GM12878 (cell line): ENCODE results near the gene PLXNC1. TPM values are rescaled to one million over a fixed set of nuclear protein-coding genes. Genes with fewer than 3 reads are reported as not detected.
A peak's percentile ranks its signal among the peaks of the same experiment; 100 is the strongest.

Experiments
- CREB1 ChIP-seq: IDR thresholded peaks from 2 replicates; pipeline ENCODE4 v1.6.1; 2012; ENCODE audit warnings: low read depth, mild to moderate bottlenecking, inconsistent platforms
- EZH2 ChIP-seq: IDR thresholded peaks from 2 replicates; pipeline ENCODE4 v1.6.1; 2012; ENCODE audit warnings: low read depth, mild to moderate bottlenecking, control low read depth, inconsistent platforms, low read length, borderline replicate concordance; ENCODE audit not compliant: control insufficient read depth
- FOS ChIP-seq: IDR thresholded peaks from 3 replicates; pipeline ENCODE4 v1.6.1; 2011; ENCODE audit warnings: borderline replicate concordance; ENCODE audit not compliant: insufficient read length; ENCODE audit errors: extremely low read depth
- GATAD2B ChIP-seq: fragments of 450-650 bp; conservative IDR thresholded peaks from 2 replicates; pipeline ENCODE4 v1.6.1; 2017; ENCODE audit warnings: low read depth, mild to moderate bottlenecking, moderate library complexity
- JUND ChIP-seq: IDR thresholded peaks from 2 replicates; pipeline ENCODE4 v1.6.1; 2012; ENCODE audit warnings: low read depth, mild to moderate bottlenecking, low read length, improper control_type of control experiment, moderate library complexity
- MEF2A ChIP-seq: IDR thresholded peaks from 2 replicates; pipeline ENCODE4 v1.6.1; 2011; ENCODE audit warnings: low read depth, mild to moderate bottlenecking, low read length, moderate library complexity; ENCODE audit not compliant: insufficient read depth
- NRF1 ChIP-seq: conservative IDR thresholded peaks from 2 replicates; pipeline ENCODE4 v1.6.1; 2011; ENCODE audit warnings: mild to moderate bottlenecking, low read depth, low read length, improper control_type of control experiment
- PAX8 ChIP-seq: fragments of 450-650 bp; IDR thresholded peaks from 2 replicates; pipeline ENCODE4 v1.6.1; 2017; ENCODE audit warnings: mild to moderate bottlenecking, moderate library complexity
- PML ChIP-seq: IDR thresholded peaks from 2 replicates; pipeline ENCODE4 v1.6.1; 2012; ENCODE audit warnings: low read length, inconsistent platforms
- RUNX3 ChIP-seq: IDR thresholded peaks from 2 replicates; pipeline ENCODE4 v1.6.1; 2012; ENCODE audit warnings: low read length, inconsistent platforms
- SMAD1 ChIP-seq: fragments of 450-650 bp; IDR thresholded peaks from 2 replicates; pipeline ENCODE4 v1.6.1; 2018; ENCODE audit warnings: mild to moderate bottlenecking, low read depth; ENCODE audit not compliant: partially characterized antibody
- SUZ12 ChIP-seq: fragments of 200-600 bp; sonication (generic); IDR thresholded peaks from one replicate; pipeline ENCODE4 v1.6.1; 2018; ENCODE audit warnings: antibody characterized with exemption, mild to moderate bottlenecking; ENCODE audit not compliant: unreplicated experiment
- ZNF24 ChIP-seq: fragments of 450-650 bp; IDR thresholded peaks from 2 replicates; pipeline ENCODE4 v1.6.1; 2017; ENCODE audit warnings: antibody characterized with exemption, mild to moderate bottlenecking
- ZNF384 ChIP-seq: IDR thresholded peaks from 2 replicates; pipeline ENCODE4 v1.6.1; 2012; ENCODE audit warnings: low read depth, mild to moderate bottlenecking, low read length, improper control_type of control experiment, borderline replicate concordance
- ZNF622 ChIP-seq: fragments of 450-650 bp; IDR thresholded peaks from 2 replicates; pipeline ENCODE4 v1.6.1; 2017; ENCODE audit warnings: mild to moderate bottlenecking, inconsistent platforms
- ZSCAN29 ChIP-seq: fragments of 450-650 bp; IDR thresholded peaks from 2 replicates; pipeline ENCODE4 v1.6.1; 2017; ENCODE audit warnings: mild to moderate bottlenecking, moderate library complexity
- polyA plus RNA-seq, 11 experiments: library from polyadenylated mRNA; depleted of rRNA in 4 of 11; unstranded in 6 of 11; stranded (reverse) in 5 of 11; fragments of >200 nt; fragmentation: Nextera tagmentation in 4 of 11; fragmentation: Illumina TruSeq in 1 of 11; extraction: Ambion mirVana in 4 of 11; extraction: Trizol in 1 of 11; gene quantifications; 1 replicate in 1 of 11; 2 replicates in 10 of 11; pipeline versions ENCODE4 v1.2.1 to v1.2.3, GENCODE V29; 2011 to 2016; ENCODE audit warnings: inconsistent platforms in 2 of 11, missing spikeins in 2 of 11, low read depth in 1 of 11
- total RNA-seq, 4 experiments: library from RNA; depleted of rRNA in 3 of 4; stranded (reverse); fragments of >200 nt in 3 of 4; fragmentation: Illumina TruSeq in 1 of 4; extraction: Trizol in 1 of 4; gene quantifications; 2 replicates each; pipeline versions ENCODE4 v1.2.1 to v1.2.3, GENCODE V29; 2013 to 2021
- TF ChIP-seq, protein P1 (sequence below): fragments of 450-650 bp; IDR thresholded peaks from 2 replicates; pipeline ENCODE4 v1.6.1; 2017; ENCODE audit warnings: low read depth, mild to moderate bottlenecking, moderate library complexity
- TF ChIP-seq, protein P2 (sequence below): fragments of 450-650 bp; IDR thresholded peaks from 2 replicates; pipeline ENCODE4 v1.6.1; 2017; ENCODE audit warnings: borderline replicate concordance
- TF ChIP-seq, protein P3 (sequence below): IDR thresholded peaks from 2 replicates; pipeline ENCODE4 v1.6.1; 2012; ENCODE audit warnings: low read depth, low read length, improper control_type of control experiment
- TF ChIP-seq, protein P4 (sequence below): fragments of 450-650 bp; IDR thresholded peaks from 2 replicates; pipeline ENCODE4 v1.6.1; 2016; ENCODE audit warnings: mild to moderate bottlenecking
- TF ChIP-seq, protein P5 (sequence below): fragments of 150-350 bp; IDR thresholded peaks from 2 replicates; pipeline ENCODE4 v1.6.1; 2016; ENCODE audit warnings: low read depth, low read length

The PLXNC1 gene
- total and polyA plus RNA-seq, 10 of the 15 experiments (the other 5 are each of a cell fraction or from before 2014, with no cell fraction given), result 5.2 to 41.2 (median 24.6) TPM

DNA sequence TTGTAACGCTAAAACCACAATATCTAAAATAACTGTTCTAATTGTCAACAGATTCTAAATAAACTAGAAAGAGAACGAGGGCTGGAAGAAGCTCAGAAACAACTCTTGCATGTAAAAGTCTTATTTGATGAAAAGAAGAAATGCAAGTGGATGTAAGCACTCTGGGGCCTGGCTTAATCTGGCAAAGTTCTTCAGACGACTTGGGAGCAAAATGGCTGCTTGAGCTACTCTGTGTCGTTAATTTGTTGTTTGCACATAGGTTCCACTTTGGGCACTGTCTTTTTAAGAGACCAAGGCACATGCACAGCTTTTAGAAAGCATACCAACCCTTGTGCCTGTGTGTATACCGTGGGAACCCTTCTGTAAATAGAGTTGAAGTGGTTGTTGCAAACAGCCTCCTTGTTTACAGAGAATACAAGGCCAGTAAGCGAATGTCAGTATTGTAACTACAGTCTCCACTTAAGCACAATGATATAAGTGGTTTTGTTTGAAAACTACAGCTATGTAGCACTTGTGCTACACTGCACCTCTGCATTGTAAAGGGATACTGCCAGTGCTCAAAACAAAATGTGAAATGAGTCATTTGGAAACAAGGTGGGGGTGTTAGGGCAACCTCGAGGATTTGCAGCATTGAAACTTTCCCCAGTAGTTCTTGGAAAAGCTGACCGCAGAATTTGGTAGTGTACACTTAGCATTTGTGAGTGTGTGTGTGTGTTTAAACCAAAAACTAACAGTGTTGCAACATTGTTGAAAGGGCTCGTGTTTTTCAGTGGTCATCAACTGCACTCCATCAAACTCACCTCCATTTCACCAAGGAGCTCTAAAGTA lies 157.0 kb downstream of the PLXNC1 start (continued):
- TF ChIP-seq JUND (peak; percentile 83), GATAD2B (peak; percentile 50; the same call in 1 of the 2 replicates), CREB1 (peak; percentile 24; the same call in 1 of the 2 replicates), MEF2A (no peak), NRF1 (no peak), ZSCAN29 (no peak), PAX8 (no peak), SMAD1 (no peak), ZNF622 (no peak), PML (no peak; the same call in 1 of the 2 replicates), EZH2 (no peak), RUNX3 (peak; percentile 99), ZNF384 (no peak), SUZ12 (no peak), FOS (no peak), ZNF24 (0 out of 2 replicates have a peak, but pooled peaks have one; percentile 37)
- TF ChIP-seq, protein P1, sequence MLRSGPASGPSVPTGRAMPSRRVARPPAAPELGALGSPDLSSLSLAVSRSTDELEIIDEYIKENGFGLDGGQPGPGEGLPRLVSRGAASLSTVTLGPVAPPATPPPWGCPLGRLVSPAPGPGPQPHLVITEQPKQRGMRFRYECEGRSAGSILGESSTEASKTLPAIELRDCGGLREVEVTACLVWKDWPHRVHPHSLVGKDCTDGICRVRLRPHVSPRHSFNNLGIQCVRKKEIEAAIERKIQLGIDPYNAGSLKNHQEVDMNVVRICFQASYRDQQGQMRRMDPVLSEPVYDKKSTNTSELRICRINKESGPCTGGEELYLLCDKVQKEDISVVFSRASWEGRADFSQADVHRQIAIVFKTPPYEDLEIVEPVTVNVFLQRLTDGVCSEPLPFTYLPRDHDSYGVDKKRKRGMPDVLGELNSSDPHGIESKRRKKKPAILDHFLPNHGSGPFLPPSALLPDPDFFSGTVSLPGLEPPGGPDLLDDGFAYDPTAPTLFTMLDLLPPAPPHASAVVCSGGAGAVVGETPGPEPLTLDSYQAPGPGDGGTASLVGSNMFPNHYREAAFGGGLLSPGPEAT, result peak; percentile 92
- TF ChIP-seq, protein P2, sequence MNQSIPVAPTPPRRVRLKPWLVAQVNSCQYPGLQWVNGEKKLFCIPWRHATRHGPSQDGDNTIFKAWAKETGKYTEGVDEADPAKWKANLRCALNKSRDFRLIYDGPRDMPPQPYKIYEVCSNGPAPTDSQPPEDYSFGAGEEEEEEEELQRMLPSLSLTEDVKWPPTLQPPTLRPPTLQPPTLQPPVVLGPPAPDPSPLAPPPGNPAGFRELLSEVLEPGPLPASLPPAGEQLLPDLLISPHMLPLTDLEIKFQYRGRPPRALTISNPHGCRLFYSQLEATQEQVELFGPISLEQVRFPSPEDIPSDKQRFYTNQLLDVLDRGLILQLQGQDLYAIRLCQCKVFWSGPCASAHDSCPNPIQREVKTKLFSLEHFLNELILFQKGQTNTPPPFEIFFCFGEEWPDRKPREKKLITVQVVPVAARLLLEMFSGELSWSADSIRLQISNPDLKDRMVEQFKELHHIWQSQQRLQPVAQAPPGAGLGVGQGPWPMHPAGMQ, result no peak
- TF ChIP-seq, protein P3, sequence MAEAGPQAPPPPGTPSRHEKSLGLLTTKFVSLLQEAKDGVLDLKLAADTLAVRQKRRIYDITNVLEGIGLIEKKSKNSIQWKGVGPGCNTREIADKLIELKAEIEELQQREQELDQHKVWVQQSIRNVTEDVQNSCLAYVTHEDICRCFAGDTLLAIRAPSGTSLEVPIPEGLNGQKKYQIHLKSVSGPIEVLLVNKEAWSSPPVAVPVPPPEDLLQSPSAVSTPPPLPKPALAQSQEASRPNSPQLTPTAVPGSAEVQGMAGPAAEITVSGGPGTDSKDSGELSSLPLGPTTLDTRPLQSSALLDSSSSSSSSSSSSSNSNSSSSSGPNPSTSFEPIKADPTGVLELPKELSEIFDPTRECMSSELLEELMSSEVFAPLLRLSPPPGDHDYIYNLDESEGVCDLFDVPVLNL, result no peak
- TF ChIP-seq, protein P4, sequence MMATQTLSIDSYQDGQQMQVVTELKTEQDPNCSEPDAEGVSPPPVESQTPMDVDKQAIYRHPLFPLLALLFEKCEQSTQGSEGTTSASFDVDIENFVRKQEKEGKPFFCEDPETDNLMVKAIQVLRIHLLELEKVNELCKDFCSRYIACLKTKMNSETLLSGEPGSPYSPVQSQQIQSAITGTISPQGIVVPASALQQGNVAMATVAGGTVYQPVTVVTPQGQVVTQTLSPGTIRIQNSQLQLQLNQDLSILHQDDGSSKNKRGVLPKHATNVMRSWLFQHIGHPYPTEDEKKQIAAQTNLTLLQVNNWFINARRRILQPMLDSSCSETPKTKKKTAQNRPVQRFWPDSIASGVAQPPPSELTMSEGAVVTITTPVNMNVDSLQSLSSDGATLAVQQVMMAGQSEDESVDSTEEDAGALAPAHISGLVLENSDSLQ, result no peak
- TF ChIP-seq, protein P5, sequence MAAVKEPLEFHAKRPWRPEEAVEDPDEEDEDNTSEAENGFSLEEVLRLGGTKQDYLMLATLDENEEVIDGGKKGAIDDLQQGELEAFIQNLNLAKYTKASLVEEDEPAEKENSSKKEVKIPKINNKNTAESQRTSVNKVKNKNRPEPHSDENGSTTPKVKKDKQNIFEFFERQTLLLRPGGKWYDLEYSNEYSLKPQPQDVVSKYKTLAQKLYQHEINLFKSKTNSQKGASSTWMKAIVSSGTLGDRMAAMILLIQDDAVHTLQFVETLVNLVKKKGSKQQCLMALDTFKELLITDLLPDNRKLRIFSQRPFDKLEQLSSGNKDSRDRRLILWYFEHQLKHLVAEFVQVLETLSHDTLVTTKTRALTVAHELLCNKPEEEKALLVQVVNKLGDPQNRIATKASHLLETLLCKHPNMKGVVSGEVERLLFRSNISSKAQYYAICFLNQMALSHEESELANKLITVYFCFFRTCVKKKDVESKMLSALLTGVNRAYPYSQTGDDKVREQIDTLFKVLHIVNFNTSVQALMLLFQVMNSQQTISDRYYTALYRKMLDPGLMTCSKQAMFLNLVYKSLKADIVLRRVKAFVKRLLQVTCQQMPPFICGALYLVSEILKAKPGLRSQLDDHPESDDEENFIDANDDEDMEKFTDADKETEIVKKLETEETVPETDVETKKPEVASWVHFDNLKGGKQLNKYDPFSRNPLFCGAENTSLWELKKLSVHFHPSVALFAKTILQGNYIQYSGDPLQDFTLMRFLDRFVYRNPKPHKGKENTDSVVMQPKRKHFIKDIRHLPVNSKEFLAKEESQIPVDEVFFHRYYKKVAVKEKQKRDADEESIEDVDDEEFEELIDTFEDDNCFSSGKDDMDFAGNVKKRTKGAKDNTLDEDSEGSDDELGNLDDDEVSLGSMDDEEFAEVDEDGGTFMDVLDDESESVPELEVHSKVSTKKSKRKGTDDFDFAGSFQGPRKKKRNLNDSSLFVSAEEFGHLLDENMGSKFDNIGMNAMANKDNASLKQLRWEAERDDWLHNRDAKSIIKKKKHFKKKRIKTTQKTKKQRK, result no peak
